IPS DF 6.9 (cell line): ENCODE measurements around the gene TNFRSF1B.

Experiments used
- DNase-seq: peaks from one replicate; pipeline ENCODE4 v3.0.0-alpha.2; 2013; ENCODE audit warnings: low read depth, low spot score
- H3K27ac ChIP-seq: one replicate; pipeline ENCODE4 v1.5.1; 2013; ENCODE audit warnings: low read length, control low read depth
- H3K27me3 ChIP-seq: 2 replicates; pipeline ENCODE4 v1.6.1; 2013; ENCODE audit warnings: mild to moderate bottlenecking, low read length; ENCODE audit not compliant: control insufficient read depth, insufficient read depth
- H3K36me3 ChIP-seq: 2 replicates; pipeline ENCODE4 v1.6.1; 2013; ENCODE audit warnings: low read length; ENCODE audit not compliant: control insufficient read depth, insufficient read depth
- H3K4me1 ChIP-seq: 2 replicates; pipeline ENCODE4 v1.6.1; 2013; ENCODE audit warnings: low read length; ENCODE audit not compliant: control insufficient read depth, insufficient read depth
- H3K4me3 ChIP-seq: 2 replicates; pipeline ENCODE4 v1.5.1; 2013; ENCODE audit warnings: mild to moderate bottlenecking, low read length
- H3K9me3 ChIP-seq: 2 replicates; pipeline ENCODE4 v1.6.1; 2013; ENCODE audit warnings: low read length, inconsistent platforms; ENCODE audit not compliant: control insufficient read depth, insufficient read depth
- WGBS: extraction: QIAGEN DNeasy Blood & Tissue Kit; methylation state at CpG from one replicate; pipeline ENCODE4 v1.1.7; 2013; ENCODE audit warnings: mixed read lengths, missing lambda C conversion rate; ENCODE audit not compliant: insufficient read length, insufficient coverage; 5-methylcytosine and 5-hydroxymethylcytosine counted together

The TNFRSF1B gene

GRCh38 chr1:12130466-12131130, 36.2 kb upstream of the TNFRSF1B start:
- Histone ChIP-seq H3K4me1 (no peaks in the 10 kb centered on the region), H3K27ac (no peak overlapping the region), H3K9me3 (no peaks in the 10 kb centered on the region), H3K27me3 (no peaks in the 10 kb centered on the region), H3K4me3 (no peak overlapping the region), H3K36me3 (peaks cover 5% of the 10 kb centered on the region; the same call in 1 of the 2 replicates)
- no CpG with 5 or more reads among the region's 13 CpGs for WGBS
- no peak for DNase-seq

GRCh38 chr1:12132078-12132477, 34.7 kb upstream of the TNFRSF1B start:
- H3K9me3 ChIP-seq: no peaks in the 10 kb centered on the region
- no peak overlapping the region for H3K27ac ChIP-seq
- no peaks in the 10 kb centered on the region; the same call in 1 of the 2 replicates for H3K36me3 ChIP-seq
- no peaks in the 10 kb centered on the region for H3K27me3 ChIP-seq
- H3K4me1 ChIP-seq: no peaks in the 10 kb centered on the region
- no peak overlapping the region for H3K4me3 ChIP-seq
- WGBS: no CpG with 5 or more reads among the region's 8 CpGs
- DNase-seq: no peak

- H3K9me3 ChIP-seq: no peaks in the 10 kb centered on the region
- no CpG with 5 or more reads among the region's 10 CpGs for WGBS
- H3K4me1 ChIP-seq: no peaks in the 10 kb centered on the region
- no peak for DNase-seq
- H3K4me3 ChIP-seq: no peak overlapping the region
- H3K27me3 ChIP-seq: no peaks in the 10 kb centered on the region
- H3K36me3 ChIP-seq: no peaks in the 10 kb centered on the region; the same call in 1 of the 2 replicates
- no peak overlapping the region for H3K27ac ChIP-seq
Observed at GRCh38 chr1:12134716-12135115, 32.1 kb upstream of the TNFRSF1B start.

- H3K27ac ChIP-seq: no peak overlapping the region
- DNase-seq: no peak
- H3K27me3 ChIP-seq: no peaks in the 10 kb centered on the region
- no peaks in the 10 kb centered on the region; the same call in 1 of the 2 replicates for H3K36me3 ChIP-seq
- H3K9me3 ChIP-seq: no peaks in the 10 kb centered on the region
- WGBS: no CpG with 5 or more reads among the region's 6 CpGs
- no peak overlapping the region for H3K4me3 ChIP-seq
- H3K4me1 ChIP-seq: no peaks in the 10 kb centered on the region
Observed at GRCh38 chr1:12135612-12136011, 31.2 kb upstream of the TNFRSF1B start.

- Histone ChIP-seq H3K9me3 (no peaks in the 10 kb centered on the region), H3K36me3 (no peaks in the 10 kb centered on the region; the same call in 1 of the 2 replicates), H3K27ac (no peak overlapping the region), H3K4me3 (no peak overlapping the region), H3K27me3 (no peaks in the 10 kb centered on the region), H3K4me1 (no peaks in the 10 kb centered on the region)
- no CpG with 5 or more reads among the region's 8 CpGs for WGBS
- no peak for DNase-seq
Observed at GRCh38 chr1:12136916-12137610, 29.7 kb upstream of the TNFRSF1B start.

- Histone ChIP-seq H3K36me3 (no peaks in the 10 kb centered on the region; the same call in 1 of the 2 replicates), H3K9me3 (no peaks in the 10 kb centered on the region), H3K27me3 (no peaks in the 10 kb centered on the region), H3K4me3 (no peak overlapping the region), H3K4me1 (no peaks in the 10 kb centered on the region), H3K27ac (no peak overlapping the region)
- no CpG with 5 or more reads among the region's 31 CpGs for WGBS
- DNase-seq: no peak
Observed at GRCh38 chr1:12138196-12139168, 28.3 kb upstream of the TNFRSF1B start.

- H3K4me3 ChIP-seq: no peak overlapping the region
- no peaks in the 10 kb centered on the region; the same call in 1 of the 2 replicates for H3K4me1 ChIP-seq
- peaks cover 4% of the 10 kb centered on the region; the same call in 1 of the 2 replicates for H3K36me3 ChIP-seq
- no peaks in the 10 kb centered on the region for H3K9me3 ChIP-seq
- no peak for DNase-seq
- WGBS: no CpG with 5 or more reads among the region's 4 CpGs
- H3K27ac ChIP-seq: no peak overlapping the region
- H3K27me3 ChIP-seq: no peaks in the 10 kb centered on the region
Observed at GRCh38 chr1:12140016-12140415, 26.8 kb upstream of the TNFRSF1B start.

GRCh38 chr1:12140515-12141162, 26.2 kb upstream of the TNFRSF1B start:
- H3K4me1 ChIP-seq: no peaks in the 10 kb centered on the region; the same call in 1 of the 2 replicates
- no peak for DNase-seq
- no peaks in the 10 kb centered on the region for H3K27me3 ChIP-seq
- H3K36me3 ChIP-seq: peaks cover 6% of the 10 kb centered on the region; the same call in 1 of the 2 replicates
- no CpG with 5 or more reads among the region's 12 CpGs for WGBS
- H3K4me3 ChIP-seq: no peak overlapping the region
- H3K27ac ChIP-seq: no peak overlapping the region
- H3K9me3 ChIP-seq: no peaks in the 10 kb centered on the region

- WGBS: no CpG with 5 or more reads among the region's 21 CpGs
- H3K4me1 ChIP-seq: no peaks in the 10 kb centered on the region; the same call in 1 of the 2 replicates
- peaks cover 6% of the 10 kb centered on the region; the same call in 1 of the 2 replicates for H3K36me3 ChIP-seq
- H3K27me3 ChIP-seq: no peaks in the 10 kb centered on the region
- DNase-seq: no peak
- no peak overlapping the region for H3K27ac ChIP-seq
- H3K9me3 ChIP-seq: no peaks in the 10 kb centered on the region
- H3K4me3 ChIP-seq: no peak overlapping the region
Observed at GRCh38 chr1:12141163-12141850, 25.5 kb upstream of the TNFRSF1B start.
